Bronchial smooth muscle cell (primary cell): ENCODE results near the gene CT45A7. TPM values are rescaled to one million over a fixed set of nuclear protein-coding genes. Genes with fewer than 3 reads are reported as not detected.

Experiments
- total RNA-seq: library from RNA; depleted of rRNA; stranded (reverse); fragments of >200 nt; gene quantifications from 2 replicates; pipeline ENCODE4 v1.2.1, GENCODE V29; 2014

Gene CT45A7
- total RNA-seq, result not detected in 2 replicates

GRCh38 chrX:135837180-135837579 is at the start of gene CT45A7:
CT45A7 (minus strand) TSS chrX:135837280; CDS start chrX:135833533, 3,747 bp downstream.

GRCh38 chrX:135871712-135872111 is 34.6 kb upstream of the CT45A7 start, which contains the start of gene CT45A9:
CT45A9 (minus strand) TSS chrX:135871812; CDS start chrX:135868061, 3,751 bp downstream.

GRCh38 chrX:135854438-135854837 is 17.4 kb upstream of the CT45A7 start, which contains the start of gene CT45A8:
CT45A8 (minus strand) TSS chrX:135854538; CDS start chrX:135850783, 3,755 bp downstream.

GRCh38 chrX:135819912-135820311 is 17.2 kb downstream of the CT45A7 start, which contains the start of gene CT45A2:
CT45A2 (minus strand) TSS chrX:135820012; CDS start chrX:135816265, 3,747 bp downstream.

GRCh38 chrX:135802687-135803086 is 34.4 kb downstream of the CT45A7 start, which contains the start of gene CT45A6:
CT45A6 (minus strand) TSS chrX:135802787; CDS start chrX:135798993, 3,794 bp downstream.

GRCh38 chrX:135785403-135785802 is 51.7 kb downstream of the CT45A7 start, which contains the start of gene CT45A5:
CT45A5 (minus strand) TSS chrX:135785503; CDS start chrX:135781729, 3,774 bp downstream.

Other genes with a start within 250 kb of the CT45A7 start
- gene CT45A1, start 123.6 kb downstream of the CT45A7 start, total RNA-seq, result not detected in 2 replicates
- gene CT45A3, start 69.1 kb downstream of the CT45A7 start, total RNA-seq, result not detected in 2 replicates
- gene CT45A5, start 51.8 kb downstream of the CT45A7 start, total RNA-seq, result not detected in 2 replicates
- gene CT45A6, start 34.5 kb downstream of the CT45A7 start, total RNA-seq, result not detected in 2 replicates
- not detected in 2 replicates for gene CT45A2, start 17.3 kb downstream of the CT45A7 start, total RNA-seq
- not detected in 2 replicates for gene CT45A8, start 17.3 kb upstream of the CT45A7 start, total RNA-seq
- not detected in 2 replicates for gene CT45A9, start 34.5 kb upstream of the CT45A7 start, total RNA-seq
- gene CT45A10, start 56.2 kb upstream of the CT45A7 start, total RNA-seq, result 0.32 TPM in 1 of 2 replicates, not detected in the other
- gene SAGE1, start 56.4 kb upstream of the CT45A7 start, total RNA-seq, result under 0.01 TPM in 1 of 2 replicates, not detected in the other
- 3.7 and 5.0 TPM in 2 replicates for gene MMGT1, start 136.7 kb upstream of the CT45A7 start, total RNA-seq
- 14.5 and 19.1 TPM in 2 replicates for gene SLC9A6, start 148.2 kb upstream of the CT45A7 start, total RNA-seq